SU-DHL-6 (cell line): ENCODE results near the gene VWA5B1.

Experiments used
- EZH2phosphoT487 ChIP-seq: fragments of 200-600 bp; sonication (generic), shearing (Covaris generic); conservative IDR thresholded peaks from 2 replicates; pipeline ENCODE4 v1.6.1; 2018; ENCODE audit warnings: mild to moderate bottlenecking, antibody characterized with exemption, low read length, moderate library complexity, mixed read lengths
- TF ChIP-seq, protein P1 (sequence below): fragments of 200-600 bp; sonication (generic); IDR thresholded peaks from one replicate; pipeline ENCODE4 v1.5.1; 2017; ENCODE audit warnings: antibody characterized with exemption, mild to moderate bottlenecking, low read length, moderate library complexity; ENCODE audit not compliant: insufficient read depth, poor library complexity, severe bottlenecking

DNA sequence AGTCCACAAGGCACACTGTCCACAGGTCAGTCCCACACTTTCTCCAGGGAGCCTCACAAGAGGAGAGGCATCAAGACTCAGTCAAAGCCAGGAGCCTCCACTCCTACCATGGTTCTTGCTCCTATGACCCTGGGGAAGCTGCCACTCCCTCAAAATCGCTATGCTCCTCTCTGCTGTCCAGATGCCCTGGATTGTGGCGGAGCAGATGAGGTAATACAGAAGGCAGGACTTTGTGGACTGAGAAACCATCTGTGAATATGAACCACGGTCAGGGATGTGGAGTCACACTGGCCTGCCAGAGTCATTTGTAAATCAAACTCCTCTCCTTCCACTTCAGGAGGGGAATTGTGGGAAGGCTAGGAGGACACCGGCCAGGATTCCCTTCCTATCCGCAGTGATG is 20.6 kb downstream of the VWA5B1 start:
- TF ChIP-seq, protein P1, sequence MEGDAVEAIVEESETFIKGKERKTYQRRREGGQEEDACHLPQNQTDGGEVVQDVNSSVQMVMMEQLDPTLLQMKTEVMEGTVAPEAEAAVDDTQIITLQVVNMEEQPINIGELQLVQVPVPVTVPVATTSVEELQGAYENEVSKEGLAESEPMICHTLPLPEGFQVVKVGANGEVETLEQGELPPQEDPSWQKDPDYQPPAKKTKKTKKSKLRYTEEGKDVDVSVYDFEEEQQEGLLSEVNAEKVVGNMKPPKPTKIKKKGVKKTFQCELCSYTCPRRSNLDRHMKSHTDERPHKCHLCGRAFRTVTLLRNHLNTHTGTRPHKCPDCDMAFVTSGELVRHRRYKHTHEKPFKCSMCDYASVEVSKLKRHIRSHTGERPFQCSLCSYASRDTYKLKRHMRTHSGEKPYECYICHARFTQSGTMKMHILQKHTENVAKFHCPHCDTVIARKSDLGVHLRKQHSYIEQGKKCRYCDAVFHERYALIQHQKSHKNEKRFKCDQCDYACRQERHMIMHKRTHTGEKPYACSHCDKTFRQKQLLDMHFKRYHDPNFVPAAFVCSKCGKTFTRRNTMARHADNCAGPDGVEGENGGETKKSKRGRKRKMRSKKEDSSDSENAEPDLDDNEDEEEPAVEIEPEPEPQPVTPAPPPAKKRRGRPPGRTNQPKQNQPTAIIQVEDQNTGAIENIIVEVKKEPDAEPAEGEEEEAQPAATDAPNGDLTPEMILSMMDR: no peak
- TF ChIP-seq EZH2phosphoT487: no peak
